GM19023 (cell line): ENCODE results near the gene AGRN.
"Not testable (repeated sequence)": the region's sequence is repeated elsewhere in the genome, so short reads cannot be mapped to it uniquely, and the experiment has no call there.

Experiments used
- ATAC-seq: cut with Tn5 transposase; IDR thresholded peaks from one replicate; pipeline ENCODE4 v1.9.1; 2021; ENCODE audit warnings: mild to moderate bottlenecking, moderate library complexity; ENCODE audit not compliant: unreplicated experiment

AGRN gene

GRCh38 chr1:1020000-1020404, at the start of gene AGRN:
Gene AGRN (plus strand): TSS chr1:1020120. CDS start chr1:1020173, 53 bp downstream.
- ATAC-seq: peak; percentile 29

DNA sequence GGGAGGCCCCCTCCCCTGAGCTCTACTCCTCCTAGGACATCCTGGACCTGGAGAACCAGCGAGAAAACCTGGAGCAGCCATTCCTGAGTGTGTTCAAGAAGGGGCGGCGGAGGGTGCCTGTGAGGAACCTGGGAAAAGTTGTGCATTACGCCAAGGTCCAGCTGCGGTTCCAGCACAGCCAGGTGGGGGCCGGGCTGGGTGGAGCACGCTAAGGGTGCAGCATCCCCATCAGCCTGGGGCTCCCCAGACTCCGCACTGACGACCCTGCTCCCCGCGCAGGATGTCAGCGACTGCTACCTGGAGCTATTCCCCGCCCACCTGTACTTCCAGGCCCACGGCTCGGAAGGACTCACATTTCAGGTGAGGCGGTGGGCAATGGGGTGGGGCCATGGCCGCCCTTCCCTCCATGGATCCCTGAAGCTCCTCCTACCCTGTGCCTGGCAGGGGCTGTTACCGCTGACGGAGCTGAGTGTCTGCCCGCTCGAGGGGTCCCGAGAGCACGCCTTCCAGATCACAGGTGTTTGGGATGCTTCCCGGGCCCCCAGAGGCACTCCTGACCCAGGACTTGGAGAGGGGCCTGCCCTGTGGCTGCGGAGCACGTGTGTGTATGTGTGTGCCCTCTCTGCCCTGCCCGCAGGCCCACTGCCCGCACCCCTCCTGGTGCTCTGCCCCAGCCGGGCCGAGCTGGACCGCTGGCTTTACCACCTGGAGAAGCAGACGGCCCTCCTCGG, 49.5 kb upstream of the AGRN start:
- ATAC-seq: no peak

DNA sequence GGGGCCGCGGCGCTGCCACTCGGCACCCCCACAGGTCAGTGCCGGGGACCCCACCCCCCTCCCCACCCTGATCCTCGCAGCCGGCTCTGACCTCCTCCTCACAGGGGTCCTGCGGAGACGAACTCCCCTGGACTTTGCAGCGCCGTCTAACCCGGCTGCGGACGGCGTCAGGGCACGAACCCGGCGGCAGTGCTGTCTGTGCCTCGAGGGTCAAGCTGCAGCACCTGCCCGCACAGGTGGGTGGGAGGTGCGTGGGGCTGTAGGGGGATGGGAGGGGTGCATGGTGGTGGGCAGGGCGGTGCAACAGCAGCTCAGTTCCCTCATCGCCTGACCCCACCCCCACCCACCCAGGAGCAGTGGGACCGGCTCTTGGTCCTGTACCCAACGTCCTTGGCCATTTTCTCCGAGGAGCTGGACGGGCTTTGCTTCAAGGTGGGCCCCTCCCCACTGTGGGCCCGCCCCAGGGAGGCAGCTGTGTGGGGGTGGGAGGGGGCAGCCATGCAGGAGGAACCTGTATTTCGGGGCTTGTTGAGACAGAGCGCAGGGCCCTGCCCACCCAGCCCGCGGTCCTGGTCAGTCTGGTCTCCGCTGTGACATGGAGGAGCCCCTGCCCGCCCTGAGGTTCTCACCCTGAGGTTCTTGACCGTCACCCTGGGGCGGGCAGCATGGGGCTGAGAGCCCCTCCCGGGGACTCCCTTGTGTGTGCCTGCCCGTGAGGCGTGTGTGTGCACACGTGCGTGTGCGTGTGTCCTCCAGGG, 48.8 kb upstream of the AGRN start:
- no peak for ATAC-seq

- ATAC-seq: no peak
Observed at GRCh38 chr1:971751-972506, 48.0 kb upstream of the AGRN start.

- no peak for ATAC-seq
Observed at GRCh38 chr1:972726-973458, 47.0 kb upstream of the AGRN start.

DNA sequence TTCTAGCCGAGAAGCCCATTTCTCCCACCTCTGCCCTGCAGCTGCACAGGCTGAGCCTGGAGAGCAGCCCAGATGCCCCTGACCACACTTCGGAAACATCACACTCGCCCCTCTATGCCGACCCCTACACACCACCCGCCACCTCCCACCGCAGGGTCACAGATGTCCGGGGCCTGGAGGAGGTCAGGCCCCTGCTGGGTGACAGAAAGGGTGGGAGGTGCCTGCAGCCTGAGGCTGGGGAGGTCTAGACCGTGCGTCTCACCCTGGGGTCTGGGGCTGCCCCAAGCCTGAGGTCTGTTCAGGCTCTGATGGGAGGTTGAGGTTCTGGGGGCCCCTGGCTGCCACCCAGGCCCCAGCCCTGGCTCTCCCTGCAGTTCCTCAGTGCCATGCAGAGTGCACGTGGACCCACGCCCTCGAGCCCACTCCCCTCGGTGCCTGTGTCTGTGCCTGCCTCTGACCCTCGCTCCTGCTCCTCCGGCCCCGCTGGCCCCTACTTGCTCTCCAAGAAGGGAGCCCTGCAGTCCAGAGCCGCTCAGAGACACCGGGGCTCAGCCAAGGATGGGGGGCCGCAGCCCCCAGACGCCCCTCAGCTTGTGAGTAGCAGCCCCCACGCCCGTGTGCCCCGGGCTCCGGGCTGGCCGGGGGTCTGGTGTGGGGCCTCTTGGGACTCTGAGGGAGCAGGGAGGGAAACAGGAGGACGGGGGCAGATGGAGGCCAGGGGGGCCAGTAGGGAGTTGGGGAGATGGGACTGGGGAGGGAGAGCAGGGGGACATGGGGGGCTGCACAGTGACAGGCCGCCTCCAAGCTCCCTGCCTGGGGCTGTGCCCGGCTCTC, 46.2 kb upstream of the AGRN start:
- no peak for ATAC-seq

GRCh38 chr1:974293-974640, 45.7 kb upstream of the AGRN start:
- ATAC-seq: no peak

- ATAC-seq: no peak
Observed at GRCh38 chr1:974687-975328, 45.1 kb upstream of the AGRN start.

DNA sequence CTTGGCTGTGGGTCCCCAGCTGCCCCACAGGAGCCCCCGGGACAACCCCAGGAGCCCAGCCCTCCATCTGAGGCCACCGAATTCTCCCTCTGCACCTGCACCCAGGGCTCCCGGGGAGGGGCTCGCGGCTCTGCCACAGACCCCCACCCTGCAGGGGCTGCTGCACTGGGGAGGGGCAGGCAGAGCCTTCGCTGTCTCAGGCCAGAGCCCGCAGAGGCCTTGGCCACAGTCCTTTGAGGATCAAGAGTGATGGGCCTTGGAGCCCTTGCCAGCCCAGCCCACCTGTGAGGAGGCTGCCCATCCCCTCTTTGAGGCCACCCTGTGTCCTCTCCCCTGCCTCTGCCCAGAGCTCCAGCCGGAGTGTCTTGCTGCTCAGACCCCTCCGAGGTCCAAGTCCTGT, 44.6 kb upstream of the AGRN start:
- ATAC-seq: no peak

- ATAC-seq: no peak
Observed at GRCh38 chr1:975896-976683, 43.8 kb upstream of the AGRN start.

GRCh38 chr1:976791-977190, 43.1 kb upstream of the AGRN start:
- ATAC-seq: not testable (repeated sequence)

DNA sequence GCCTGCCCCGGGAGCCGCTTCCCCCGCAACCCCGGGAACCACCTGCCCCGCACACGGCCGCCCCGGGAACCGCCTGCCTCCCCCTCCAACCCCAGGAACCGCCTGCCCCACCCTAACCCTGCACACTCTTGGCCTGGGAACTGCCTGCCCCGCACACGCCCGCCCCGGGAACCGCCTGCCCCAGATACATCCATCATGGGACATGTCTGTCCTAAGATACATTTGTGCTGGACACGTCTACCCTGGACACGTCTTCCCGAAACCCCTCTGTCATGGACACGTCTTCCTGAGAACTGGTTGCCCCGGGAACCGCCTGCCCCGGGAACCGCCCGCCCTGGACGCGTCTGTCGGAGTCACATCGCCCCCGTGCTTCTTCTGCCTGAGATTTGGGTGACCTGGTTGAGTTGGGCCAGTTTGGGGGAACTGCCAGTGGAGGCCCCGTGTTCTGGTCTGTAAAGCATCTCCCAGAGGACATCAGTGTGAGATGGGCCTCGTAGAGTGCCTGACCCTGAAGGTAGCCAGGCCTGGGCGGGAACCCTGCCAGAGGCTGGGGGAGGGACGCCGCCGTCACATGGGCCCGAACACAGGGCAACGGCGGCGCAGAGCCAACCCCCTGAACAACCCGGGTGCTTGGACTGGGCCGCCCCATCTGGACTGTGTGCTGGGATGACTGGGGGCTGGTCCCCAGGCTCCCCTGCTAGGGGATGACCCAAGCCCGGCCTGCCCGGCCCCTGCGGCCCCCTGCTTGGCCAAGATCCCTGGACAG, 41.7 kb upstream of the AGRN start:
- ATAC-seq: no peak

DNA sequence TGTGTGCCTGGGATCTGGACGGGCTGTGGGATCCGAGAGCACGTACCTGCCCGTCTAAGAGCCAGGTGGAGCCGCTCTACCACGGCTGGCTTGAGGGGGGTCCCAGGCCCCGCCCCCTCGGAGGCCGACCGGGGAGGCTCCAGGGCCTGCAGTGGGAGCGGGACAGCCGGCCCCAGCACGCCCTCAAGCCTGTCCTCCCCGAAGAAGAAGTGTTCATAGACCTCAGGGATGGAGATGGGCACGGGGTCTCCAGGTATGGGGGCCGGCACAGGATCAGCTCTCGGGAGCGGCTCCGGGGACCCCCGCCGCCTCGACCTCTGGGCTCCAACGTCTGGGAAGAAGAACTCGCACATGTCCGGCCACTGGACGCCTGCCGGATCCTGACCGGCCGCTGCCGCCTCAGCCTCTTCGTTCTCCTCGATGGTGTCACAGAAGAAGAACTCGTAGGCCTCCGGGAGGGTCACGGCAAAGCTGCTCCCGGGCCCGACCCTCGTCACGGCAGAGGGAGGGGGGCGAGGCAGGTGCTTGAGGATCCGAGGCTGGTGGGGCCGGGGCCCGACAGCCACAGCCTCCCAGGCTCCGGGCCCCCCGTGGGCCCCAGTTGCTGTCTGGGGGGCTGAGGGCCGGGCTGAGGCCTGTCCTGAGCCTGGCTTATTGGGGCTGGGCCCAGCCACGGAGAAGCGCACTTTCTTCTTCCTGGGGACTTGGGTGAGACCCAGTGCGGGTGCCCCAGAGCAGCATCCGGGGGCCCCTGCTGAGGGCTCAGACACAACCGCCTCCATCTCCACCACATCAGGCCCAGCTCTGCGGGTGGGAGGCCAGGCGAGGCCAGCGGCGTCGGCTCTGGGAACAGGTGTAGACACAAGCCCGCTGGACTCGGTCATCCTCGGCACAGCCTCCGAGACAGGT, 40.8 kb upstream of the AGRN start:
- ATAC-seq: no peak

DNA sequence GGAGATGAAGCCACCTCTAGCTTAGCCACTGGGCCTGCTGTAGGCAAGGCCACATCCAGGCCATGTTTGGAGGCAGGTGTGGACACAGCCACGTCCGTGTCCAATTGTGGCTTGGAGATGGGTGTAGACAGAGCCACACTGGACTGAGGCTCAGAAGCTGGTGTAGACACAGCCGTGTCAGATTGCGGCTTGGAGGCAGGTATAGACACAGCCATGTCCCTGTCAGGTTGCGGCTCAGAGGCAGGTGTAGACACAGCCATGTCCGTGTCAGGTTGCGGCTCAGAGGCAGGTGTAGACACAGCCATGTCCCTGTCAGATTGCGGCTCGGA, 40.2 kb upstream of the AGRN start:
- no peak for ATAC-seq

DNA sequence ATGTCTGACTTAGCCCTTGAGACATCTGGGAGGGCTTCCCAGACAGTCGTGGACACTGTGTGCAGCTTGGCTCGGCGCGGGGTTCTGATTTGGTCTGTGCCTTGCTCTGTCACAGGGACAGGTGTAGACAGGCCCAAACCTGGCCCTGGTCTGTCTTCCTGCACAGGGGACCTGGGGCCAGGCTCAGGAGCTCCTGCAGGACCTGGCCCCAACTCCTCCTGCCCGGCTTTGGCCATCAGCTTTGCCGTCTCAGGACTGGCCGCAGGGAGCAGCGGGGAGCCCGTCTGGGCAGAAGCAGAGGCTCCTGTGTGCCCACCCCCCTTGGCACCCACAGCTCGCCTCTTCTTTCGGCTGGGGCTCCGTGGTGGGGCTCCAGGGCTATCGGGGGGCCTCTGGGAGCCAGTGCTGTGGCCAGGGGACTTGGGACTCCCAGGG, 39.8 kb upstream of the AGRN start:
- no peak for ATAC-seq

DNA sequence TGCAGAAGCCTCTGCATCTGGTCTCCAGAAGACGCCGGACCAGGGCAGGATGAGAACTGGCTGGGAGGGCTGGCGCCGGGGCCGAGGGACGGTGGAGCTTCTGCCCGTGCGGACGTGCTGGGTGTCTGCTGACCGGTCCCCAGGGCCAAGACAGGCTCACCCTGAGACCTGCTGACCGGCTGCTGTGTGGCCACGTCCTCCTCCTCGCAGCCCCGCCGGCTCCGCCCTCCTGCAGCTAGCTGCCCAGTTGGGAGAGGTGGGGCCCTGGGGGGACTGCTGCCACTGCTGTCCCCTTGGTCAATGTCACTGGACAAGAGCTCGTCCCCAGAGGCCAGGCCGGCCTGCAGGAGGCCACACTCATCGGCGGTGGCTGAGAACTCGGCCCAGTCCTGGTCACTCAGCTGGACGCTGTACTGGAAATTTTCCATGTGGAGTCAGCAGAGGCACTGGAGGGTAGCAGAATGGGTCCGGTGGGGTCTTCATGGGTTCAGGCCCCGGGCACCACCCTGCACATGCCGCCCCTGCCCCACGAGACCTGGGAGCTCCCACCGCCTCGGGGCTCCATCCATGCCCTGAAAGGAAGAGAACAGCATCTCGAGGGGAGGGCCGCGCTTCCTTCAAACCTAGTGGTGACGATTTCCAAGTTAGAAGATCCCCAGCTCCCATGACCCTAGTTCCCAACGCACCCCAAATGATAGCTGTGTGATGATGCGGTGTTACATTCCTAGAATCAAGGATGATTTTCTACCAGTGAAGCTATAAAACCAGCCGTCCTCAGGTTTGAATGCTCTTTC, 39.1 kb upstream of the AGRN start:
- ATAC-seq: no peak
